Regular cardiac myocyte (primary cell): ENCODE data around the gene FBXO2. TPM values are rescaled to one million over a fixed set of nuclear protein-coding genes. Genes with fewer than 3 reads are reported as not detected.

ENCODE experiments used
- total RNA-seq: library from RNA; depleted of rRNA; stranded (reverse); fragments of >200 nt; gene quantifications from 2 replicates; pipeline ENCODE4 v1.2.3, GENCODE V29; 2014

FBXO2 gene, protein sequence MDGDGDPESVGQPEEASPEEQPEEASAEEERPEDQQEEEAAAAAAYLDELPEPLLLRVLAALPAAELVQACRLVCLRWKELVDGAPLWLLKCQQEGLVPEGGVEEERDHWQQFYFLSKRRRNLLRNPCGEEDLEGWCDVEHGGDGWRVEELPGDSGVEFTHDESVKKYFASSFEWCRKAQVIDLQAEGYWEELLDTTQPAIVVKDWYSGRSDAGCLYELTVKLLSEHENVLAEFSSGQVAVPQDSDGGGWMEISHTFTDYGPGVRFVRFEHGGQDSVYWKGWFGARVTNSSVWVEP
- 0.19 and 1.4 TPM in 2 replicates for total RNA-seq

DNA sequence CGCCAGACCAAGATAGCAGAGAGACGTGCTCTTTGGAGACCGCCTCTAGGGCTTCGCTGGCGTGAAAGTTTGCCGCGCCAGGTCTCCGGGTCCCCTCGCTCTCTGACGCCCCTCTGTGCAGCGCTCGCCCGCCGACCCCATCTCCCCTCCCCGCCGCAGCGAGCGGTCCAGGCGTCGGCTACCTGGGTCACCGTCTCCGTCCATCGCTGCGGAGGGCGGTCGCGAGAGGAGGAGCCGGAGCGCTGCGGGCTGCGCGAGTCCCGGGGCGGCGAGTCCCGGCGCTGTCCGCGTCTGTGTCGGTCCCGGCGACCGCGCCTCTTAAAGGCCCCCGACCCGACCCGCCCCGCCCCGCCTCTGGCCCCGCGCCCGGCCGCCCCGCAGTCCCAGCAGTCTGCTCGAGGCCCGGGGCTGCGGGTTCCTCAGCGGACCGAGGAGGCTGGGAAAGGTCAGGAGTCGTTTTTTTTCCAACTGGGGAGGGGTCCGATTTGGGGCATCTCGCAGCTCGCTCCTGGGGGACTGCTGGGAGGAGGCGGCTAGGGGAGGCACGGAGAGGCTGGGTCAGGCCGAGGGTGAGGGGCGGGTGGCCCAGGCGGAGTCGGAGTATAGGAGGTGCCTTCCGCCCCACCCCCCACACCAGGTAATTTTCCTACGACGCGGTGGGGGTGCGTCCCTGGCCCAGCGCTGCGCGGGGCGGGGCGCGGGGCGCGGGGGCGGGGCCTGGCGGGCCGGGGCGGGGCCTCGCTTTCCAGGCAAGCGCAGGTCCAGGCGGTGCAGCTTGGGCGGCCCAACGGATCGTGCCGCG lies at the start of gene FBXO2, which contains the start of gene FBXO44:
TSS of gene FBXO2 (minus strand) at position 293 of the 802 bp plus-strand sequence. CDS start at position 204, 89 bp downstream.
TSS of gene FBXO44 (plus strand) at position 741 of the 802 bp plus-strand sequence. CDS start 959 bp downstream, outside the sequence.

DNA sequence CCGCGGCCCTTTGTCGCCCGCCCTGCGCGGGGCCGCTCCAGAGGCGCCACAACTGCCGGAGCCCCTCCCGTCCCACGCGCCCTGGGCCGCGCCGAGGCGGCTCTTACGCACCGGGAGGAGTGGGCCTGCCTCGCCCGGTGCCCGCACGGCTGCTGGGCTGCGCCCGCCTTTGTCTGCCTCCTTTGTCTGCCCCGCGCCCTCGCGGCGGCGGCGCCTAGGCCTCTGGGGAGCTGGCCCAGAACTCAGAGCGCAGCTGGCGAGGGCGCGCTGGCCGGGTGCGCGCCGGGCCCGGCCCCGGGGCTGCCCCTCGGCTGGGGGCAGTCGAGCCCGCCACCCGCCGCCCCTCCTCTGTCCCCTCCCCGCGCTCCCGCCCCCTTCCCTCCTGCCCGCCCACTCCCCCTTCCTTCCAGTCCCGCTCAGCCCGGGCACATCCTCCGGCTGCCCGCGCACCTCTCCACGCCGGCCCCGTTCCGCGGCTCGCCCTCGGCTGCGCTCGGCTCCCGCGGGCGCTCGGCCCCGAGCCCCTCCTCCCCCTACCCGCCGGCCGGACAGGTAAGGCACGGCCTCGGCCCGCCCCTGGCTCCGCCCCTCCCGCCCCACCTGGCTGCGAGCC lies 37.2 kb upstream of the FBXO2 start, which contains the start of gene DRAXIN:
TSS of gene DRAXIN (plus strand) at position 409 of the 613 bp plus-strand sequence. CDS start 14,549 bp downstream, outside the sequence.

DNA sequence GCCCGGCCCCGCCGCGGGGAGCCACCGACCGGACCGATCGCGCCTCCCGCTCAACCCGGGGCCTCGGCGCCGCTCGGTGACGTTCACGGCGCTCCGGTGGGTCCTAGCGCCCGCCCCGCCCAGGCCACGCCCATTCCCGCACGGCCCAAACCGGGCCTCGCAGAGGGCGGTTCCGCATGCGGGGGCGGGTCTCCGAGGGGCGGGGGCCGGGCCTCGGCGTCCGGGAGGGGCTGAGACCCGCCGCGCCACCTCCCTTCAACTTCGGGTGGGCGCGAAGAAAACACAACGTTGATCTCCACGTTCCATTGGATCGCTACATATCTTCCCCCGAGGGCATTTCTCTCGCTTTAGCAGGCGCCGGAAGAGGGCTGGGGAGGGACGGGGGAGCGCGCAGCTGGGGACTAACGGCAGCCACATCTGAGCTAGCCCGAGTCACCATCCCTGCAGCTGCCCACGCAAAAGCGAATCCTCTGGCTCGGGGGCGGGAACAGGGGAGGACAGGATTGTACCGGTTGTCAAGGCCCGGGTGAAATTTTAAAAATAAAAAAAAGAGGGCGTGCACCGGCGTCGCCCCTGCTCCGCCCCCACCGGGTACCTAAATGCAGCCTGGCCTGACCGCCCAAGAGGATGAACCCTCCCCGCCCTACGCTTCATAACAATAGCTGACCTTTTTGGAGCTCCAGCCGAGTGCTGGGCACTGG lies 27.0 kb upstream of the FBXO2 start, which contains the start of gene MAD2L2:
TSS of gene MAD2L2 (minus strand) at position 78 of the 701 bp plus-strand sequence. CDS start 547 bp downstream, outside the sequence.

Other genes starting within 250 kb of the FBXO2 start
- under 0.01 TPM in 1 of 2 replicates, not detected in the other for gene DISP3, start 175.3 kb downstream of the FBXO2 start, total RNA-seq
- gene FBXO44, start 448 bp upstream of the FBXO2 start, total RNA-seq: 7.7 and 14.4 TPM in 2 replicates
- gene FBXO6, start 9.8 kb upstream of the FBXO2 start, total RNA-seq: 1.3 and 2.5 TPM in 2 replicates
- 26.2 and 32.4 TPM in 2 replicates for gene MAD2L2, start 26.7 kb upstream of the FBXO2 start, total RNA-seq
- 0.56 and 0.77 TPM in 2 replicates for gene DRAXIN, start 37.3 kb upstream of the FBXO2 start, total RNA-seq
- gene AGTRAP, start 81.7 kb upstream of the FBXO2 start, total RNA-seq: 38.0 and 58.3 TPM in 2 replicates
- not detected in 2 replicates for gene C1orf167, start 107.8 kb upstream of the FBXO2 start, total RNA-seq
- 14.6 and 25.7 TPM in 2 replicates for gene MTHFR, start 151.5 kb upstream of the FBXO2 start, total RNA-seq
- gene CLCN6, start 151.8 kb upstream of the FBXO2 start, total RNA-seq: 5.0 and 12.1 TPM in 2 replicates
- gene NPPA, start 193.4 kb upstream of the FBXO2 start, total RNA-seq: 0.19 TPM in 1 of 2 replicates, not detected in the other
- gene NPPB, start 204.5 kb upstream of the FBXO2 start, total RNA-seq: 11.5 and 45.9 TPM in 2 replicates